DND-41 (cell line): ENCODE data around the gene CPM.

Experiments
- CTCF ChIP-seq: IDR thresholded peaks from 2 replicates; pipeline ENCODE4 v1.5.1; 2012; ENCODE audit warnings: borderline replicate concordance, low read length, moderate library complexity, mild to moderate bottlenecking; ENCODE audit not compliant: poor library complexity, severe bottlenecking; ENCODE audit errors: extremely low read depth
- EZH2 ChIP-seq: IDR thresholded peaks from 3 replicates; pipeline ENCODE4 v1.6.1; 2012; ENCODE audit warnings: borderline replicate concordance, low read depth, mild to moderate bottlenecking, moderate library complexity, low read length, inconsistent platforms; ENCODE audit not compliant: severe bottlenecking

- TF ChIP-seq CTCF (no peak), EZH2 (no peak)
Observed at GRCh38 chr12:68838046-68838886, 94.7 kb downstream of the CPM start.
